HAP-1 (cell line): ENCODE measurements around the gene CROCC.
"Not testable (repeated sequence)": the region's sequence is repeated elsewhere in the genome, so short reads cannot be mapped to it uniquely, and the experiment has no call there.

Experiments used
- DNase-seq, 2 experiments: peaks; one replicate each; pipeline ENCODE4 v3.0.0-alpha.2; 2016 to 2020; ENCODE audit warnings: low spot score in 2 of 2
- H3K27me3 ChIP-seq: fragments of 250-450 bp; sonication (Bioruptor Pico); 2 replicates; pipeline ENCODE4 v1.5.1; 2020; ENCODE audit warnings: low read depth, mild to moderate bottlenecking, moderate library complexity
- H3K36me3 ChIP-seq: fragments of 250-450 bp; sonication (Bioruptor Pico); replicated peaks from 2 replicates; pipeline ENCODE4 v1.5.1; 2020; ENCODE audit warnings: mild to moderate bottlenecking
- H3K4me1 ChIP-seq: fragments of 250-450 bp; sonication (Bioruptor Pico); 2 replicates; pipeline ENCODE4 v1.5.1; 2020; ENCODE audit warnings: mild to moderate bottlenecking
- H3K4me3 ChIP-seq: fragments of 250-450 bp; sonication (Bioruptor Pico); 2 replicates; pipeline ENCODE4 v1.5.1; 2020; ENCODE audit warnings: mild to moderate bottlenecking, moderate library complexity
- H3K9me3 ChIP-seq: fragments of 250-450 bp; sonication (Bioruptor Pico); 2 replicates; pipeline ENCODE4 v1.5.1; 2020; ENCODE audit warnings: mild to moderate bottlenecking, moderate library complexity
- in situ Hi-C: fragments of 300-500 bp; cut with MboI; formaldehyde crosslinking; loops from 3 replicates; pipeline ENCODE4 v1.14.3; 2020; ENCODE audit warnings: low sequenced_read_pairs, inconsistent platforms, mixed read lengths

The CROCC gene

GRCh38 chr1:16952376-16952775, 30.6 kb downstream of the CROCC start:
- not testable (repeated sequence) for H3K27me3 ChIP-seq, H3K4me3 ChIP-seq, DNase-seq, H3K36me3 ChIP-seq, H3K9me3 ChIP-seq, H3K4me1 ChIP-seq
- in situ Hi-C loops, result loop anchor here (10.0 kb wide), 1 partner anchor 282 kb away; no protein-coding TSS in a partner anchor

DNA sequence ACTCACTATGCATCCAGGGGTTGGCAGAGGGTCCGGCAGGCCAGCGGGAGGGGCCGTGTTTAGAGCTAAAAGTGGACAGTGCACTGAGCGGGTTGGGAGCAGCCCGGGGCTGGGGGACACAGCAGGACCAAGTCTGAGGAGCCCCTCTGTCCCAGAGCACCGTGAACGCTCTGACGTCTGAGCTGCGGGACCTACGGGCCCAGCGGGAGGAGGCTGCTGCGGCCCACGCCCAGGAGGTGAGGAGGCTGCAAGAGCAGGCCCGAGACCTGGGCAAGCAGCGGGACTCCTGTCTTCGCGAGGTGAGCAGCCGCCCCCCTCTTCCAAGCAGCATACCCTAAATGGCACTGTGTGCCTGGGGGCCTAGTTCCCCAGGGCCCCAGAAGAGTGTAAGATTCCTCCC, 32.8 kb downstream of the CROCC start:
- in situ Hi-C loops, result loop anchor here (10.0 kb wide), 1 partner anchor 280 kb away; no protein-coding TSS in a partner anchor
- Histone ChIP-seq H3K4me1 (peaks cover 3% of the 10 kb centered on the region), H3K4me3 (no peak overlapping the region), H3K9me3 (no peaks in the 10 kb centered on the region), H3K27me3 (no peaks in the 10 kb centered on the region), H3K36me3 (peaks cover 4% of the 10 kb centered on the region; the same call in 1 of the 2 replicates)
- DNase-seq, result no peak

GRCh38 chr1:16955186-16955585, 33.5 kb downstream of the CROCC start:
- in situ Hi-C loops, result loop anchor here (5.0 to 10.0 kb wide), 2 partner anchors 97 to 280 kb away; partner anchors contain the start of gene SDHB
- H3K9me3 ChIP-seq, result no peaks in the 10 kb centered on the region
- DNase-seq, result no peak

DNA sequence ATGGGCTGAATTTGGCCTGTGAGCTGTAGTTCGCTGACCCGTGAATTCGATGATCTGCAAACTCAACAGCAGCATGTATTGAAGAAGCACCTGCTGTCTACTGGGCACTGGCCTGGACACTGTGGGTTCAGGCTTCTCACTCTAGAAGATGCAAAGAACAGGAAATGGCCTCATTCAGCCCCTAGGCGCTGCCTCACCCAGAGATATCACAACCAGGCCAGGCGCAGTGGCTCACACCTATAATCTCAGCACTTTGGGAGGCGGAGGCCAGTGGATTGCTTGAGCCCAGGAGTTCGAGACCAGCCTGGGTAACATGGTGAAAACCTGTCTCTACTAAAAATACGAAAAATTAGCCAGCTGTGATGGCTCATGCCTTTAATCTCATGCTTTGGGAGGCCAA, 35.0 kb downstream of the CROCC start:
- H3K4me3 ChIP-seq, result no peak overlapping the region
- in situ Hi-C loops, result loop anchor here (5.0 to 10.0 kb wide), 2 partner anchors 96 to 278 kb away; partner anchors contain the start of gene SDHB
- H3K9me3 ChIP-seq, result no peaks in the 10 kb centered on the region
- H3K4me1 ChIP-seq, result no peaks in the 10 kb centered on the region
- H3K27me3 ChIP-seq, result no peaks in the 10 kb centered on the region
- H3K36me3 ChIP-seq, result peaks cover 4% of the 10 kb centered on the region; the same call in 1 of the 2 replicates
- no peak for DNase-seq

More at GRCh38 chr1:16955186-16955585, 33.5 kb downstream of the CROCC start:
- no peaks in the 10 kb centered on the region for H3K27me3 ChIP-seq
- no peak overlapping the region for H3K4me3 ChIP-seq
- peaks cover 3% of the 10 kb centered on the region for H3K4me1 ChIP-seq
- peaks cover 4% of the 10 kb centered on the region; the same call in 1 of the 2 replicates for H3K36me3 ChIP-seq

- in situ Hi-C loops, result loop anchor here (5.0 to 10.0 kb wide), 2 partner anchors 95 to 277 kb away; partner anchors contain the start of gene SDHB
- H3K4me3 ChIP-seq, result no peak overlapping the region
Observed at GRCh38 chr1:16957731-16958130, 36.0 kb downstream of the CROCC start.

DNA sequence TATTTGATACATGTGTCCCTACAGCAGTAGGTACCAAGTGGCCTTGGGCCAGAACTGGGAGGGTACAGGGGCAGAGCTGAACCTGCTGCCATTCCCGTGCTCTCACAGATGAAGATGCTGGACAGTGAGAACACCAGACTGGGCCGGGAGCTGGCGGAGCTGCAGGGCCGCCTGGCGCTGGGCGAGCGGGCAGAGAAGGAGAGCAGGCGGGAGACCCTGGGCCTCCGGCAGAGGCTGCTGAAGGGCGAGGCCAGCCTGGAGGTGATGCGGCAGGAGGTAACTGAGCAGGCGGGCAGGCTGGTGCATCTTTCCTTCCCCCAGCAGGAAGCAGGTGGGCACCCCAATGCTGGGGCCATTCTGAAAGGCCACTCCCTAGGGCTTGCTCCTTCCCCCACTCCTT, 36.7 kb downstream of the CROCC start:
- Histone ChIP-seq H3K4me3 (no peak overlapping the region), H3K9me3 (no peaks in the 10 kb centered on the region), H3K36me3 (peaks cover 4% of the 10 kb centered on the region; the same call in 1 of the 2 replicates), H3K4me1 (no peaks in the 10 kb centered on the region), H3K27me3 (no peaks in the 10 kb centered on the region)
- DNase-seq, result no peak
- in situ Hi-C loops, result loop anchor here (5.0 to 10.0 kb wide), 2 partner anchors 94 to 276 kb away; partner anchors contain the start of gene SDHB

More at GRCh38 chr1:16957731-16958130, 36.0 kb downstream of the CROCC start:
- Histone ChIP-seq H3K9me3 (no peaks in the 10 kb centered on the region), H3K36me3 (peaks cover 4% of the 10 kb centered on the region; the same call in 1 of the 2 replicates), H3K27me3 (no peaks in the 10 kb centered on the region), H3K4me1 (no peaks in the 10 kb centered on the region)
- no peak for DNase-seq

DNA sequence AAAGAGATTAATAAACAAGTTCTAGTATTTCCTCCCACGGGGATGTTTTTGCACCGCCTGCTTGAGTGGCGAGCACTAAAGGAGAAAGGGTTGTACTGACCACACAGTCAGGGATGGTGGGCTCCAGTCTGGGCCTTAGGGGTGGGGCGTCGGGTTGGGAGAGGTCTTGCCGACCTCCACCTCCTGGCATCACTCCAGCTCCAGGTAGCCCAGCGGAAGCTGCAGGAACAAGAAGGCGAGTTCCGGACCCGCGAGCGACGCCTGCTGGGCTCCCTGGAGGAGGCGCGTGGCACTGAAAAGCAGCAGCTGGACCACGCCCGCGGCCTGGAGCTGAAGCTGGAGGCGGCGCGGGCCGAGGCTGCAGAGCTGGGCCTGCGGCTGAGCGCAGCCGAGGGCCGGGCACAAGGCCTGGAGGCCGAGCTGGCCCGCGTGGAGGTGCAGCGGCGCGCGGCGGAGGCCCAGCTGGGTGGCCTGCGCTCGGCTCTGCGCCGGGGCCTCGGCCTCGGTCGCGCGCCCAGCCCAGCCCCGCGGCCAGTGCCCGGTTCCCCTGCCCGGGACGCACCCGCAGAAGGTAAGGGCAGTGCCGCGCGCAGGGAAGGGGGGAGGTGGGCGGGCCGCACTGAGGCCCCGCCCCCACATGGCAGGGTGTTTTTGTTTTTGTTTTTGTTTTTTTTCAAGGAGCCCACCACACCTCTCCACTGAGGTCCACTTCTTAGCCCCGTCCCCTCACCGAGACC, 39.0 kb downstream of the CROCC start:
- Histone ChIP-seq H3K9me3 (no peaks in the 10 kb centered on the region), H3K4me3 (no peak overlapping the region), H3K36me3 (peaks cover 4% of the 10 kb centered on the region; the same call in 1 of the 2 replicates), H3K27me3 (no peaks in the 10 kb centered on the region), H3K4me1 (no peaks in the 10 kb centered on the region)
- DNase-seq, result peak in 1 of 2 experiments; percentile 7
- in situ Hi-C loops, result no loop called here

- in situ Hi-C loops, result no loop called here
Observed at GRCh38 chr1:16961297-16962133, 39.8 kb downstream of the CROCC start.

DNA sequence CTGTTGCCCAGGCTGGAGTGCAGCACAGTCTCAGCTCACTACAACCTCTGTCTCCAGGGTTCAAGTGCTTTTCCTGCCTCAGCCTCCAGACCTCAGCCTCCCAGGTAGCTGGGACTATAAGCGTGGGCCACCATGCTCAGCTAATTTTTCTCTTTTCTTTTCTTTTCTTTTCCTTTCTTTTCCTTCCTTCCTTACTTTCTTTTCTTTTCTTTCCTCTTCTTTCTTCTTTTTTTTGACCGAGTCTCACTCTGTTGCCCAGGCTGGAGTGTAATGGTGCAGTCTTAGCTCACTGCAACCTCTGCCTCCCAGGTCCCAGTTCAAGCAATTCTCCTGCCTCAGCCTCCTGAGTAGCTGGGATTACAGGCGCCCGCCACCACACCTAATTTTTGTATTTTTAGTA, 42.4 kb downstream of the CROCC start:
- H3K27me3 ChIP-seq, DNase-seq, H3K36me3 ChIP-seq, H3K4me1 ChIP-seq, H3K4me3 ChIP-seq, in situ Hi-C loops, H3K9me3 ChIP-seq: not testable (repeated sequence)

More at GRCh38 chr1:16961297-16962133, 39.8 kb downstream of the CROCC start:
- no peaks in the 10 kb centered on the region for H3K27me3 ChIP-seq
- H3K36me3 ChIP-seq, result 0 out of 2 replicates have a peak, but pooled peaks cover 4% of the 10 kb centered on the region
- no peak overlapping the region for H3K4me3 ChIP-seq
- no peak for DNase-seq
- H3K4me1 ChIP-seq, result no peaks in the 10 kb centered on the region
- no peaks in the 10 kb centered on the region for H3K9me3 ChIP-seq

GRCh38 chr1:16965486-16966067, 43.8 kb downstream of the CROCC start:
- Histone ChIP-seq H3K4me3 (no peak overlapping the region), H3K36me3 (0 out of 2 replicates have a peak, but pooled peaks cover 2% of the 10 kb centered on the region), H3K9me3 (no peaks in the 10 kb centered on the region), H3K27me3 (no peaks in the 10 kb centered on the region), H3K4me1 (no peaks in the 10 kb centered on the region)
- DNase-seq, result no peak
- in situ Hi-C loops, result no loop called here

DNA sequence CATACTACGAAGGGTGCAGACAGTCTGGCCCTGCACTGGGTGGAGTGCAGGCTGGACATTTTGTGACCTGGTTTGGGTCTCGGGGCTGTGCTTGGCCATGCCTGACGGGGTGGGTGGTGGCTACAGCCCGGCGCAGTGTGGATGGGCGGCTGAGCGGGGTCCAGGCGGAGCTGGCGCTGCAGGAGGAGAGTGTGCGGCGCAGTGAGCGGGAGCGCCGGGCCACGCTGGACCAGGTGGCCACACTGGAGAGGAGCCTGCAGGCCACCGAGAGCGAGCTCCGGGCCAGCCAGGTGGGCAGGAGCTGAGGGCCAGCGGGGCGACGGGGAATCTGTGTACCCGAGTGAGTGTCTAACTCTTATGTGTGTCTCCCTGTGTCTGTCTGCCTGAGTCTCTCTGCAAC, 44.6 kb downstream of the CROCC start:
- Histone ChIP-seq H3K4me1 (no peaks in the 10 kb centered on the region), H3K27me3 (no peaks in the 10 kb centered on the region), H3K36me3 (0 out of 2 replicates have a peak, but pooled peaks cover 2% of the 10 kb centered on the region), H3K9me3 (no peaks in the 10 kb centered on the region), H3K4me3 (no peak overlapping the region)
- DNase-seq, result no peak
- in situ Hi-C loops, result no loop called here

GRCh38 chr1:16967095-16967575, 45.4 kb downstream of the CROCC start:
- H3K4me1 ChIP-seq, result no peaks in the 10 kb centered on the region
- no peak overlapping the region for H3K4me3 ChIP-seq
- 0 out of 2 replicates have a peak, but pooled peaks cover 2% of the 10 kb centered on the region for H3K36me3 ChIP-seq
- in situ Hi-C loops, result no loop called here
- no peaks in the 10 kb centered on the region for H3K9me3 ChIP-seq
- H3K27me3 ChIP-seq, result no peaks in the 10 kb centered on the region
- no peak for DNase-seq

GRCh38 chr1:16967962-16968361, 46.2 kb downstream of the CROCC start:
- Histone ChIP-seq H3K4me1 (no peaks in the 10 kb centered on the region), H3K4me3 (no peak overlapping the region), H3K9me3 (no peaks in the 10 kb centered on the region), H3K36me3 (0 out of 2 replicates have a peak, but pooled peaks cover 2% of the 10 kb centered on the region), H3K27me3 (no peaks in the 10 kb centered on the region)
- in situ Hi-C loops, result no loop called here
- no peak for DNase-seq
